HepG2 (cell line): ENCODE measurements around the gene LIPC. TPM values are rescaled to one million over a fixed set of nuclear protein-coding genes. Genes with fewer than 3 reads are reported as not detected.

Experiments used
- IRF2 ChIP-seq: IDR thresholded peaks from 2 replicates; pipeline ENCODE4 v1.6.1; 2018; ENCODE audit warnings: missing genetic modification reagents, missing compliant biosample characterization
- MXD4 ChIP-seq: IDR thresholded peaks from 2 replicates; pipeline ENCODE4 v1.6.1; 2016; ENCODE audit warnings: mild to moderate bottlenecking, missing biosample characterization, missing genetic modification reagents
- POGZ ChIP-seq: sonication (generic); formaldehyde crosslinking; IDR thresholded peaks from 2 replicates; pipeline ENCODE4 v1.4.0; 2020; ENCODE audit warnings: mild to moderate bottlenecking, missing genetic modification reagents
- RARG ChIP-seq: sonication (generic); formaldehyde crosslinking; IDR thresholded peaks from 2 replicates; pipeline ENCODE4 v1.4.0; 2020; ENCODE audit warnings: low read depth, mild to moderate bottlenecking, missing genetic modification reagents
- ZNF44 ChIP-seq: sonication (generic); formaldehyde crosslinking; IDR thresholded peaks from 2 replicates; pipeline ENCODE4 v1.5.1; 2020; ENCODE audit warnings: mild to moderate bottlenecking, missing genetic modification reagents
- polyA plus RNA-seq, 8 experiments: library from polyadenylated mRNA; depleted of rRNA in 3 of 8; stranded (reverse) in 7 of 8; unstranded in 1 of 8; fragments of >200 nt; fragmentation: Illumina TruSeq in 4 of 8; extraction: Trizol in 4 of 8; gene quantifications; 2 replicates each; pipeline versions ENCODE4 v1.2.1 to v1.2.3, GENCODE V29; 2011 to 2016; ENCODE audit warnings: low read depth in 4 of 8, missing spikeins in 1 of 8, mixed read lengths in 1 of 8; ENCODE audit not compliant: insufficient read depth in 1 of 8
- total RNA-seq, 5 experiments: library from RNA; depleted of rRNA; stranded (reverse); fragments of >200 nt; fragmentation: Illumina TruSeq; extraction: Trizol; gene quantifications; 2 replicates each; pipeline ENCODE4 v1.2.3, GENCODE V29; 2016; ENCODE audit warnings: low read depth in 1 of 5
- TF ChIP-seq, protein P1 (sequence below): sonication (generic); formaldehyde crosslinking; IDR thresholded peaks from 2 replicates; pipeline ENCODE4 v1.9.0; 2022; ENCODE audit warnings: missing genetic modification reagents, mild to moderate bottlenecking, borderline replicate concordance
- TF ChIP-seq, protein P2 (sequence below): IDR thresholded peaks from 2 replicates; pipeline ENCODE4 v1.6.1; 2016; ENCODE audit warnings: mild to moderate bottlenecking

Gene LIPC
- total and polyA plus RNA-seq, 2 of the 13 experiments (the other 11 are each of a cell fraction or from before 2014, with no cell fraction given): 26.0 to 38.0 TPM

DNA sequence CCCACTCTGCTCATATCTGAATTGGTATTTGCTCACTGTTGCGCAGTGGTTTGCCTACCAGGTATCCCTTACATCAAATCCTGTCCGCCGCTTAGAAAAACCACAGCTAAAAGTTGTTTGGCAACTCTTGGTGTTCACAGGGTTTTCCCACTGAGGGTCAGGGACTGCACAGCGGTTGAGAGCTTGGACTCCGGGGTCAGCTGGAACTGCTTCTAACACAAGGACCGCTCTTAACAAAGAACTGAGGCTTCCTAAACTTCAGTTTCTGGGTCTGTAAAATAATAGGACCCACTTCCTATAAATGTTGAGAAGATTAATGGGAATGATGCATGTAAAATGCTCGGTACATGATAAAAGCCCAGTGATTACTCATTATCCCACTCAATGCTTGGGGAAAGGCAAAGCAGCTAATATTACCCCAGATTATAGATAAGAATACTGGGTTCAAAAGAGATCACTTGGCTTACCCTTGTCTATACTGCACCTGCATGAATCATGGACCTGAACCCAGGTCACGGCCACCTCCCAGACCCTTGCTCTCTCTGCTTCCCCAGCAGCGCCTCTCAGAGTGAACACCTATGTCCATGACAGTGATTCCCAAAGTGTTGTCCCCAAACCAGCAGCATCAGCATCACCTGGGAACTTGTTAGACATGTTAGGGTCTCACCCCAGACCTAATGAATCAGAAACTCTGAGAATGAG is 36.1 kb downstream of the LIPC start (continued):
- TF ChIP-seq ZNF44 (CRISPR knock-in tag) (0 out of 2 replicates have a peak, but pooled peaks have one; percentile 26), IRF2 (CRISPR knock-in tag) (peak; percentile 49; the same call in 1 of the 2 replicates), RARG (CRISPR knock-in tag) (no peak), POGZ (CRISPR knock-in tag) (peak; percentile 24; the same call in 1 of the 2 replicates), MXD4 (CRISPR knock-in tag) (no peak)
- TF ChIP-seq, protein P1, sequence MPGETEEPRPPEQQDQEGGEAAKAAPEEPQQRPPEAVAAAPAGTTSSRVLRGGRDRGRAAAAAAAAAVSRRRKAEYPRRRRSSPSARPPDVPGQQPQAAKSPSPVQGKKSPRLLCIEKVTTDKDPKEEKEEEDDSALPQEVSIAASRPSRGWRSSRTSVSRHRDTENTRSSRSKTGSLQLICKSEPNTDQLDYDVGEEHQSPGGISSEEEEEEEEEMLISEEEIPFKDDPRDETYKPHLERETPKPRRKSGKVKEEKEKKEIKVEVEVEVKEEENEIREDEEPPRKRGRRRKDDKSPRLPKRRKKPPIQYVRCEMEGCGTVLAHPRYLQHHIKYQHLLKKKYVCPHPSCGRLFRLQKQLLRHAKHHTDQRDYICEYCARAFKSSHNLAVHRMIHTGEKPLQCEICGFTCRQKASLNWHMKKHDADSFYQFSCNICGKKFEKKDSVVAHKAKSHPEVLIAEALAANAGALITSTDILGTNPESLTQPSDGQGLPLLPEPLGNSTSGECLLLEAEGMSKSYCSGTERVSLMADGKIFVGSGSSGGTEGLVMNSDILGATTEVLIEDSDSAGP (CRISPR knock-in tag): no peak
- TF ChIP-seq, protein P2, sequence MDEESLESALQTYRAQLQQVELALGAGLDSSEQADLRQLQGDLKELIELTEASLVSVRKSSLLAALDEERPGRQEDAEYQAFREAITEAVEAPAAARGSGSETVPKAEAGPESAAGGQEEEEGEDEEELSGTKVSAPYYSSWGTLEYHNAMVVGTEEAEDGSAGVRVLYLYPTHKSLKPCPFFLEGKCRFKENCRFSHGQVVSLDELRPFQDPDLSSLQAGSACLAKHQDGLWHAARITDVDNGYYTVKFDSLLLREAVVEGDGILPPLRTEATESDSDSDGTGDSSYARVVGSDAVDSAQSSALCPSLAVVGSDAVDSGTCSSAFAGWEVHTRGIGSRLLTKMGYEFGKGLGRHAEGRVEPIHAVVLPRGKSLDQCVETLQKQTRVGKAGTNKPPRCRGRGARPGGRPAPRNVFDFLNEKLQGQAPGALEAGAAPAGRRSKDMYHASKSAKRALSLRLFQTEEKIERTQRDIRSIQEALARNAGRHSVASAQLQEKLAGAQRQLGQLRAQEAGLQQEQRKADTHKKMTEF: peak; percentile 44
